ENCODE data around the gene PTPRR. TPM values are rescaled to one million over a fixed set of nuclear protein-coding genes. Genes with fewer than 3 reads are reported as not detected.

PTPRR gene
- total RNA-seq, 2 donors from 2014 or later = 0.33 to 0.78 TPM

- no peaks in the 10 kb centered on the region for H3K9me3 ChIP-seq
- H3K36me3 ChIP-seq (replicated peaks in 1 of 2; ENCODE audit: insufficient read depth in 1 of 2, low read depth in 2 of 2) = no peaks in the 10 kb centered on the region
- H3K4me1 ChIP-seq = no peaks in the 10 kb centered on the region
- DNase-seq (no peak), ATAC-seq (no peak)
- no peak overlapping the region for H3K27ac ChIP-seq
- no peaks in the 10 kb centered on the region for H3K27me3 ChIP-seq
- no peak overlapping the region for H3K4me3 ChIP-seq
- 52 to 56% methylated on average over 3 of the region's 3 CpGs for WGBS, 2 donors
- no peak for TF ChIP-seq POLR2A (IDR thresholded peaks at IDR 0.05)
- TF ChIP-seq, protein P1, sequence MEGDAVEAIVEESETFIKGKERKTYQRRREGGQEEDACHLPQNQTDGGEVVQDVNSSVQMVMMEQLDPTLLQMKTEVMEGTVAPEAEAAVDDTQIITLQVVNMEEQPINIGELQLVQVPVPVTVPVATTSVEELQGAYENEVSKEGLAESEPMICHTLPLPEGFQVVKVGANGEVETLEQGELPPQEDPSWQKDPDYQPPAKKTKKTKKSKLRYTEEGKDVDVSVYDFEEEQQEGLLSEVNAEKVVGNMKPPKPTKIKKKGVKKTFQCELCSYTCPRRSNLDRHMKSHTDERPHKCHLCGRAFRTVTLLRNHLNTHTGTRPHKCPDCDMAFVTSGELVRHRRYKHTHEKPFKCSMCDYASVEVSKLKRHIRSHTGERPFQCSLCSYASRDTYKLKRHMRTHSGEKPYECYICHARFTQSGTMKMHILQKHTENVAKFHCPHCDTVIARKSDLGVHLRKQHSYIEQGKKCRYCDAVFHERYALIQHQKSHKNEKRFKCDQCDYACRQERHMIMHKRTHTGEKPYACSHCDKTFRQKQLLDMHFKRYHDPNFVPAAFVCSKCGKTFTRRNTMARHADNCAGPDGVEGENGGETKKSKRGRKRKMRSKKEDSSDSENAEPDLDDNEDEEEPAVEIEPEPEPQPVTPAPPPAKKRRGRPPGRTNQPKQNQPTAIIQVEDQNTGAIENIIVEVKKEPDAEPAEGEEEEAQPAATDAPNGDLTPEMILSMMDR (IDR thresholded peaks at IDR 0.05) = no peak
- intact Hi-C loops (cut with DNase I) = no loop called here
Measured at GRCh38 chr12:70839544-70839943, 81.0 kb downstream of the PTPRR start.

- Histone ChIP-seq H3K4me3 (no peak overlapping the region), H3K36me3 (replicated peaks in 1 of 2; ENCODE audit: insufficient read depth in 1 of 2, low read depth in 2 of 2) (no peaks in the 10 kb centered on the region), H3K4me1 (no peaks in the 10 kb centered on the region), H3K27me3 (no peaks in the 10 kb centered on the region), H3K9me3 (no peaks in the 10 kb centered on the region), H3K27ac (no peak overlapping the region)
- intact Hi-C loops (cut with DNase I) = no loop called here
- no peak for TF ChIP-seq POLR2A (IDR thresholded peaks at IDR 0.05)
- TF ChIP-seq, protein P1 (IDR thresholded peaks at IDR 0.05) = no peak
- DNase-seq (no peak), ATAC-seq (no peak)
- WGBS, 2 donors = 56 to 58% methylated on average over 2 of the region's 2 CpGs
Measured at GRCh38 chr12:70838127-70838526, 82.4 kb downstream of the PTPRR start.

GRCh38 chr12:70837026-70837425, 83.5 kb downstream of the PTPRR start:
- no peaks in the 10 kb centered on the region for H3K4me1 ChIP-seq
- no peak for TF ChIP-seq POLR2A (IDR thresholded peaks at IDR 0.05)
- TF ChIP-seq, protein P1 (IDR thresholded peaks at IDR 0.05) = no peak
- no peak for DNase-seq
- no peak for ATAC-seq
- no peak overlapping the region for H3K4me3 ChIP-seq
- no peaks in the 10 kb centered on the region for H3K9me3 ChIP-seq
- intact Hi-C loops (cut with DNase I) = no loop called here
- H3K36me3 ChIP-seq (replicated peaks in 1 of 2; ENCODE audit: insufficient read depth in 1 of 2, low read depth in 2 of 2) = no peaks in the 10 kb centered on the region
- H3K27me3 ChIP-seq = no peaks in the 10 kb centered on the region
- H3K27ac ChIP-seq = no peak overlapping the region

DNA sequence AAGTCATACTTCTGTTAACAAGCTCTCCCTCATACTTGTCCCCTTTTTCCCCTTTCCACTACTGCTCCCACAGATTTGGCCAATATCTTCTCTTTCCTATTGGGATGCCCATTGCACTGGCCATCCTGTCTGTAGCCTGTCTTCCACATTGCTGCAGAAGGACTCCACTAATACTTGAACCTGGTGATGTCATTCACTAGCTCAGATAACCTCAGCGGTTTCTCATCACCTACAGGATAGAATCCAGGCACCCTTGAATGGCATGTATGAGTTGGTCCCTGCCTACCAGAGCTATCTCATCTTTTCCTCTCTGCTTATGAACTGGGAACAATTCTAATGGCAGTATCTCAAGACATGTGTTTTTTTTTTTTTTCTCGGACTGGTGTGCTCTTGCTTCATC, 84.6 kb downstream of the PTPRR start:
- H3K27ac ChIP-seq = no peak overlapping the region
- H3K9me3 ChIP-seq = no peaks in the 10 kb centered on the region
- intact Hi-C loops (cut with DNase I) = no loop called here
- no peaks in the 10 kb centered on the region for H3K36me3 ChIP-seq (replicated peaks in 1 of 2; ENCODE audit: insufficient read depth in 1 of 2, low read depth in 2 of 2)
- WGBS, 2 donors = 71 to 75% methylated on average over 2 of the region's 2 CpGs
- H3K27me3 ChIP-seq = no peaks in the 10 kb centered on the region
- no peak overlapping the region for H3K4me3 ChIP-seq
- no peaks in the 10 kb centered on the region for H3K4me1 ChIP-seq
- DNase-seq (no peak), ATAC-seq (no peak)
- TF ChIP-seq, protein P1 (IDR thresholded peaks at IDR 0.05) = no peak

DNA sequence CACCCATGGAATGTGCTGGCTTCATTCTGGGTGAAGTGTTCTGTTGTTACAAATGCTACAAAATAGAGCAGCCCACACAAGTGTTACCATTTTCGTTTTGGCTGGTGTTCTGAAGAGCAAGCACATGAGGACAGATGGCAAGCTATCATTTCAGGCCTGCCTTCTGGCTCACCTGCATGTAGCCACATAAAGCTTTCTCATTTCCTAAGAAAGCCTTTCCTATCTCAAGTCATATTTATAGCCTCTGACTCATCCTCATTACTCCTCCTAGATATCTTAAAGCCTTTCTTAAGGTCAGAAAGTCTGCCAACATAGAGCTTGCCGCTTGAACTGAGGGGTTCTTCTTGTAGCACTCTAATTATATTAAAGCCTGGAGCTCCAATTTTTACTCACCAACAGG, 89.0 kb downstream of the PTPRR start:
- ATAC-seq (no peak), DNase-seq (no peak)
- intact Hi-C loops (cut with DNase I) = no loop called here
- H3K9me3 ChIP-seq = no peaks in the 10 kb centered on the region
- WGBS, 2 donors = 47 to 62% methylated on average over 2 of the region's 2 CpGs
- H3K4me3 ChIP-seq = no peak overlapping the region
- no peak for TF ChIP-seq POLR2A (IDR thresholded peaks at IDR 0.05)
- TF ChIP-seq, protein P1 (IDR thresholded peaks at IDR 0.05) = no peak
- H3K4me1 ChIP-seq = no peaks in the 10 kb centered on the region
- H3K27me3 ChIP-seq = no peaks in the 10 kb centered on the region
- no peak overlapping the region for H3K27ac ChIP-seq
- H3K36me3 ChIP-seq (replicated peaks in 1 of 2; ENCODE audit: insufficient read depth in 1 of 2, low read depth in 2 of 2) = no peaks in the 10 kb centered on the region

Measured in body of pancreas (tissue), 4 donors.